ENCODE results near the gene ZFP82. TPM values are rescaled to one million over a fixed set of nuclear protein-coding genes. Genes with fewer than 3 reads are reported as not detected.

Gene ZFP82
- total RNA-seq, 1 experiment from 2014 or later, result 20.1 TPM

DNA sequence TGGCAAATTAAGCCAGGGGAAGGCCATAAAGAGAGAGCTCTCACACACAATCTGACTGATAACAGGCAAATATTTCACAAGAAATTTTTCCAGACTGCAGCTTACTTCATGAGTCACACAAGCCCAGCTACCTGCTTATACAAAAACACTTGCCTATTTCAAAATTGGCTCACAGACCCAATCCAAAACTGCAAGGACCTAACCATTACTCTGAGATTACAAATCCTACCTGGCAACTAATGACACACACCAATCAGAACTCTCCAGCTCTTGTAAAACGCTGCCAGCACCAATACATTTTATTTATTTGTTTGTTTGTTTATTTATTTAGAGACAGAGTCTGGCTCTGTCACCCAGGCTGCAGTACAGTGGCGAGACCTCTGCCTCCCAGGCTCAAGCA lies 18.1 kb upstream of the ZFP82 start:
- H3K27me3 Mint-ChIP-seq (ENCODE audit: low read depth), result no peaks in the 10 kb centered on the region
- no peak overlapping the region for H3K4ac ChIP-seq (ENCODE audit: low read depth, low read length)
- H2BK15ac ChIP-seq (ENCODE audit: low read depth, low read length), result no peak overlapping the region
- H3K9me3 Mint-ChIP-seq, result peaks cover 21 to 27% of the 10 kb centered on the region in 2 experiments
- H2AK5ac ChIP-seq (ENCODE audit: insufficient read length, low read length), result no peak overlapping the region
- no peaks in the 10 kb centered on the region for H3K4me1 ChIP-seq (ENCODE audit: insufficient read depth, low read length)
- H3K27ac ChIP-seq (ENCODE audit: insufficient read length, low read depth, low read length), result no peak overlapping the region
- H3K18ac ChIP-seq (ENCODE audit: insufficient read length, low read depth, low read length), result no peak overlapping the region
- no peak overlapping the region for H3T11ph ChIP-seq (ENCODE audit: low read length)
- no peaks in the 10 kb centered on the region for H3K79me1 ChIP-seq (ENCODE audit: insufficient read depth, low read depth, low read length, poor library complexity, severe bottlenecking)
- peaks cover 0 to 3% (median 2%) of the 10 kb centered on the region in 3 experiments; a peak in 2 of 7 replicates for H3K36me3 Mint-ChIP-seq (ENCODE audit: insufficient read depth in 1 of 3, low read depth in 3 of 3)
- no peak overlapping the region for H2BK12ac ChIP-seq (ENCODE audit: insufficient read length, low read depth, low read length)
- no peak overlapping the region for H3K9ac ChIP-seq (ENCODE audit: extremely low read depth, insufficient read length, low read length)
- H4K91ac ChIP-seq (ENCODE audit: insufficient read length, low read depth, low read length), result no peak overlapping the region
- no peak overlapping the region for H3K14ac ChIP-seq (ENCODE audit: insufficient read depth, low read length)
- H2BK120ac ChIP-seq (ENCODE audit: low read depth, low read length, poor library complexity, severe bottlenecking), result no peak overlapping the region
- no peaks in the 10 kb centered on the region for H3K27me3 ChIP-seq (ENCODE audit: insufficient read depth, low read length)
- no peaks in the 10 kb centered on the region for H3K23me2 ChIP-seq (ENCODE audit: insufficient read length, low read depth, low read length, poor library complexity, severe bottlenecking)
- no peak overlapping the region for H2AFZ ChIP-seq (ENCODE audit: low read length)
- no peak overlapping the region for H3K23ac ChIP-seq (ENCODE audit: insufficient read length, low read depth, low read length)
- H3K4me1 Mint-ChIP-seq, result no peaks in the 10 kb centered on the region
- H4K20me1 ChIP-seq (ENCODE audit: control insufficient read depth, insufficient read depth, insufficient read length), result no peaks in the 10 kb centered on the region
- no peak overlapping the region for H4K8ac ChIP-seq (replicated peaks; ENCODE audit: insufficient read length, low read depth, low read length)
- no peak overlapping the region for H2BK5ac ChIP-seq (ENCODE audit: insufficient read length, low read length)
- DNase-seq, result no peak
- H3K4me2 ChIP-seq (ENCODE audit: insufficient read depth, insufficient read length, low read length), result no peak overlapping the region
- H4K5ac ChIP-seq (ENCODE audit: insufficient read length, low read depth, low read length), result no peak overlapping the region
- no peak overlapping the region for H3K4me3 Mint-ChIP-seq
- no peak overlapping the region for H3K27ac Mint-ChIP-seq
- TF ChIP-seq, protein P1, sequence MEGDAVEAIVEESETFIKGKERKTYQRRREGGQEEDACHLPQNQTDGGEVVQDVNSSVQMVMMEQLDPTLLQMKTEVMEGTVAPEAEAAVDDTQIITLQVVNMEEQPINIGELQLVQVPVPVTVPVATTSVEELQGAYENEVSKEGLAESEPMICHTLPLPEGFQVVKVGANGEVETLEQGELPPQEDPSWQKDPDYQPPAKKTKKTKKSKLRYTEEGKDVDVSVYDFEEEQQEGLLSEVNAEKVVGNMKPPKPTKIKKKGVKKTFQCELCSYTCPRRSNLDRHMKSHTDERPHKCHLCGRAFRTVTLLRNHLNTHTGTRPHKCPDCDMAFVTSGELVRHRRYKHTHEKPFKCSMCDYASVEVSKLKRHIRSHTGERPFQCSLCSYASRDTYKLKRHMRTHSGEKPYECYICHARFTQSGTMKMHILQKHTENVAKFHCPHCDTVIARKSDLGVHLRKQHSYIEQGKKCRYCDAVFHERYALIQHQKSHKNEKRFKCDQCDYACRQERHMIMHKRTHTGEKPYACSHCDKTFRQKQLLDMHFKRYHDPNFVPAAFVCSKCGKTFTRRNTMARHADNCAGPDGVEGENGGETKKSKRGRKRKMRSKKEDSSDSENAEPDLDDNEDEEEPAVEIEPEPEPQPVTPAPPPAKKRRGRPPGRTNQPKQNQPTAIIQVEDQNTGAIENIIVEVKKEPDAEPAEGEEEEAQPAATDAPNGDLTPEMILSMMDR (conservative IDR thresholded peaks at IDR 0.05), result no peak
- no peak overlapping the region for H3K56ac ChIP-seq (ENCODE audit: insufficient read length, low read depth, low read length)
- H2BK20ac ChIP-seq (ENCODE audit: low read depth, low read length, poor library complexity, severe bottlenecking), result no peak overlapping the region
- no peaks in the 10 kb centered on the region for H3K9me3 ChIP-seq (ENCODE audit: control insufficient read depth, low read depth, low read length)
- H3K79me2 ChIP-seq (ENCODE audit: insufficient read depth, low read length), result no peaks in the 10 kb centered on the region
- no CpG with 5 or more reads among the region's 2 CpGs for WGBS (ENCODE audit: extremely low coverage, insufficient read length, low lambda C conversion rate)
